Stimulated activated CD4-positive, alpha-beta T cell treated with anti-CD3 and anti-CD28 coated beads, Interleukin-2, amount 100 ng/mL, for 24 hours (primary cell): ENCODE measurements around the gene ABCA13.
"Not testable (repeated sequence)": the region's sequence is repeated elsewhere in the genome, so short reads cannot be mapped to it uniquely, and the experiment has no call there.

Experiments used
- DNase-seq, 2 donors: peaks; one replicate each; pipeline ENCODE4 v3.0.0-alpha.2; 2020

The ABCA13 gene, protein sequence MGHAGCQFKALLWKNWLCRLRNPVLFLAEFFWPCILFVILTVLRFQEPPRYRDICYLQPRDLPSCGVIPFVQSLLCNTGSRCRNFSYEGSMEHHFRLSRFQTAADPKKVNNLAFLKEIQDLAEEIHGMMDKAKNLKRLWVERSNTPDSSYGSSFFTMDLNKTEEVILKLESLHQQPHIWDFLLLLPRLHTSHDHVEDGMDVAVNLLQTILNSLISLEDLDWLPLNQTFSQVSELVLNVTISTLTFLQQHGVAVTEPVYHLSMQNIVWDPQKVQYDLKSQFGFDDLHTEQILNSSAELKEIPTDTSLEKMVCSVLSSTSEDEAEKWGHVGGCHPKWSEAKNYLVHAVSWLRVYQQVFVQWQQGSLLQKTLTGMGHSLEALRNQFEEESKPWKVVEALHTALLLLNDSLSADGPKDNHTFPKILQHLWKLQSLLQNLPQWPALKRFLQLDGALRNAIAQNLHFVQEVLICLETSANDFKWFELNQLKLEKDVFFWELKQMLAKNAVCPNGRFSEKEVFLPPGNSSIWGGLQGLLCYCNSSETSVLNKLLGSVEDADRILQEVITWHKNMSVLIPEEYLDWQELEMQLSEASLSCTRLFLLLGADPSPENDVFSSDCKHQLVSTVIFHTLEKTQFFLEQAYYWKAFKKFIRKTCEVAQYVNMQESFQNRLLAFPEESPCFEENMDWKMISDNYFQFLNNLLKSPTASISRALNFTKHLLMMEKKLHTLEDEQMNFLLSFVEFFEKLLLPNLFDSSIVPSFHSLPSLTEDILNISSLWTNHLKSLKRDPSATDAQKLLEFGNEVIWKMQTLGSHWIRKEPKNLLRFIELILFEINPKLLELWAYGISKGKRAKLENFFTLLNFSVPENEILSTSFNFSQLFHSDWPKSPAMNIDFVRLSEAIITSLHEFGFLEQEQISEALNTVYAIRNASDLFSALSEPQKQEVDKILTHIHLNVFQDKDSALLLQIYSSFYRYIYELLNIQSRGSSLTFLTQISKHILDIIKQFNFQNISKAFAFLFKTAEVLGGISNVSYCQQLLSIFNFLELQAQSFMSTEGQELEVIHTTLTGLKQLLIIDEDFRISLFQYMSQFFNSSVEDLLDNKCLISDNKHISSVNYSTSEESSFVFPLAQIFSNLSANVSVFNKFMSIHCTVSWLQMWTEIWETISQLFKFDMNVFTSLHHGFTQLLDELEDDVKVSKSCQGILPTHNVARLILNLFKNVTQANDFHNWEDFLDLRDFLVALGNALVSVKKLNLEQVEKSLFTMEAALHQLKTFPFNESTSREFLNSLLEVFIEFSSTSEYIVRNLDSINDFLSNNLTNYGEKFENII (N-terminal part only)

DNA sequence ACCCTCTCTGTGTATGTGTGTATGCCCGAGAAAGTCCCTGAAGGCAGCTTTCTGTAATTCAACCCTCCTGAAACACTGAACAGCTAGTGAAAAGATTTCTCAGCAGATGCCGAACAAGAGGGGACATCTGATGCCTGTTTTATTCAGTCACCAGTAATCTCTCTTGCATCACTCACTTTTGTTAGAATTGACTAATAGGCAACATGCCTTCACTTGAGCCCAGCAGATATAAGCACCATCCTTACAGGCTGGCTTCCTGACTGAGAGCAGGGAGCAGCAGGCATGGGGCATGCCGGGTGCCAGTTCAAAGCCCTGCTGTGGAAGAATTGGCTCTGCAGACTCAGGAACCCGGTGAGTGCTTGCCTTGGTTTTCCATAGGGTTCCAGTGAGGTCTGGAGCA, at the start of gene ABCA13:
TSS of gene ABCA13 (plus strand) at position 257 of the 400 bp plus-strand sequence. CDS start at position 283, 26 bp downstream.
- DNase-seq: no peak

DNA sequence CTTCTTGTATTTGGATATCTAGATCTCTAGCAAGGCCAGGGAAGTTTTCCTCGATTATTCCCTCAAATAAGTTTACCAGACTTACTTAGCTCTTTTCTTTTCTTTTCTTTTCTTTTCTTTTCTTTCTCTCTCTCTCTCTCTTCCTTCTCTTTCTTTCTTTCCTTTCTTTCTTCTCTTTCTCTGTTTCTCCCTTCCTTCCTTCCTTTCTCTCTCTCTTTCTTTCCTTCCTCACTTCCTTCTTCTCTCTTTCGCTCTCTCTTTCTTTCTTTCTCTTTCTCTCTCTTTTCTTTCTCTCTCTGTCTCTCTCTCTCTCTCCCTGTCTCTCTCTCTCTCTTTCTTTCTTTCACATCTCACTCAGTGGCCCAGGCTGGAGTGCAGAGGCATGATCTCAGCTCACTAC, 45.2 kb upstream of the ABCA13 start:
- DNase-seq: no peak

DNA sequence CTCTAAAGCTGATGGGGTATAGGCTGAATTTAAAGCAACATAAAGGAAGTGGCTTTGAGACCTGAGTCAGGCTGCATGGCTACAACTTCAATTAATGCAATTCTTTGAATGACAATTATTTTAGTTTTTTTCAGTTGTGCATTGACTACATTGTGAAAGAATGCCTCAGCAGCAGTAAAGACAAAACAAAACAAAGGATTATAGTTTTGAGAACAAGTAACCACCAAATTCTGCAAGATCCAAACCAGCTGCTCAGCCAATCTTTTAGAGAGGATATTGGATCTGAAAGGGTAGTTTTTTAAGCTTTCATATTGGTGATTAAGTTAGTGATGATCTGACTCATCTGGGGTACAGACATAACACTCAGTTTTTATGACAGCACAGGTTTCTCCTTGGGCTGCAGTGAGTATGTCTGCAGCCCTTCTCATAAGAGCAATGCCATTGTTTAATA, 40.6 kb upstream of the ABCA13 start:
- DNase-seq: no peak

DNA sequence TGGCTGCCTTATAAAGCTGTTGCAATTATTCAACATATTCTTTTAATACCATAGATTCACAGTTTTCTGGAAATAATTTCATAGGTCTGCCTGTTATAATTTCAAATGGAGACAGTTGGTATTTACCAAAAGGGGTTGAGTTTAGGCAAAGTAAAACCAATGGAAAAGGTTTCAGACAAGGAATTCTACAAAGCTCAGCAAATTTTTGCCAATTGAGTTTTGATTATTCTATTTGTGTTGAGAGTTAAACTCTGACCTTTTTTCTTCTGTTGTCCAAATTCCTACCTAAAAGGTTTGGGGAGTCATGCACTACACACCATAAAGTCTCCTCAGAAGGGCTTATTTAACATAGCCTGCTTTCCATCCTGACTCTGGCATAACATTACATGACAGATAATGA, 38.5 kb upstream of the ABCA13 start:
- no peak for DNase-seq

DNA sequence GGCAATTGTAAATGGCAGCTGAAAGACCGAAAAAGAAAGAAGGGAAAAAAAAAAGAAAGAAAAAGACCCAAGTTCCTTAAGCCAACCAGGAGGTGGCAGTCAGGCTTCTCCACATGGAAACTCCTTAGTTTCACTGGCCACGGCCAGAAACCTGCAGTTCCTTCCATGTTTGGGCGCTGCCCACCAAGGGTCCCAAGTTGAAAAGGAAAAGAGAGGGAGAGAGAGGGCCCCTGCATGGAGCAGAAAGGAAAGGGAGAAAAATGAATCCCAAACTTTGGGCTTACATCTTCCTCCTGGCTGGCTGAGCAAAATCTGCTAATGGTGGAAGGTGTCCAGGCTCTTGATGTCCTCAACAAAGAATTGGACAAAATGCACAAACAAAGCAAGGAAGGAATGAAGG, 31.8 kb upstream of the ABCA13 start:
- DNase-seq: no peak

DNA sequence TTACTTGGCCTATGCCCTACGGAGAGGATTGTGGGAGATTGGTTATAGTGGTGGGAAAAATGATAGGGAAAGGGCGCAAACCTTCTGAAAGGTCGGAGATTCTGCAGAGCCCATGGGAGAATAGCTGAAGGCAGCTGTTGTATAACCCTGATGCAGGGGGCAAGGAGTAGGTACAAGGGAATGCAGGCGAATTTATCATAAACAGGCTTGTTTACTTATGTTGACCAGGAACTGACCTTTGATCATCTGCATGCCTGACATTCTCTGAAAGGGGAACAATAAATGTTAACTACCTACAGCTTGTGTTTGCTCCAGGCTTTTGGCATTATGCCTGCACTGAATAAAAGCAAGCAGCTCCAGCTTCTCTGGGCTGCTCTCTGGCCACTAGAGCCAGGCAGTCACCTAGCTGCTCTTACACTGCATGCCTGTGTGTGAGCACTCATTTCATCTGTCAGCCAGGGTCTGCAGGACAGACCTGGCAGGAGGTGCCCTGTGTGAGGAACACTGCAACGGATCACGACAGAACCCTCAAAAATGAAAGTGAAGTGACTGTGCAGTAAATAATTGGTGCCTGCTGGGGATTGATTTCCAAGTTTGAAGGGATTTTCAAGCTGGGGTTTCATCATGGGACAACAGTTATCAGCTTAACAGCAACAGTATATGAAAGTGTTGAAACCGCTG, 31.1 kb upstream of the ABCA13 start:
- DNase-seq: no peak

DNA sequence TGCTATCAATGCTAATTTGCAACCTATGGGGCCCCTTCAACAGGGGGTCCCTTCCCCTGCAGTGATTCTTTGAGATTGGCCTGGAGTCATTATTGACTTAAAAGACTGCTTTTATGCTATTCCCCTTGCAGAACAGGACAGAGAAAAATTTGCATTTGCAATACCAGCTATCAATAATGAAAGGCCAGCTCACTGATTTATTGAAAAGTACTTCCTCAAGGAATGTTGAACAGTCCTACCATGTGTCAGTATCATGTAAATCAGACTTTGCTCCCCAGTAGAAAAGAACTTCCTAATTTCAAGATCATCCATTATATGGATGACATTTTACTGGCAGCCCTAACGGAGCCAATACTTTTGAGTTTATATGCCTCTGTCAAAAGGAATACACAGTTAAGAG, 29.7 kb upstream of the ABCA13 start:
- no peak for DNase-seq

DNA sequence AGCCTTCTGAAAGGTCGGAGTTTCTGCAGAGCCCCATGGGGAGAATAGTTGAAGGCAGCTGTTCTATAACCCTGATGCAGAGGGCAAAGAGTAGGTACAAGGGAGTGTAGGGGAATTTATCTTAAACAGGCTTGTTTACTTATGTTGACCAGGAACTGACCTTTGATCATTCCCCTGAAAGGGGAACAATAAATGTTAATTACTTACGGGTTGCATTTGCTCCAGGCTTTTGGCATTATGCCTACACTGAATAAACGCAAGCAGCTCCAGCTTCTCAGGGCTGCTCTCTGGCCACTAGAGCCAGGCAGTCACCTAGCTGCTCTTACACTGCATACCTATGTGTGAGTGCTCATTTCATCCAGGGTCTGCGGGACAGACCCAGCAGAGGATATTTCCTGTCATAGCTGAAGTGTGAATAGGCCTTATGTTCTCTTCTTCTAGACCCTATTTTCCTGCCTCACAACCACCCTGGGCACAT, 26.9 kb upstream of the ABCA13 start:
- no peak for DNase-seq

DNA sequence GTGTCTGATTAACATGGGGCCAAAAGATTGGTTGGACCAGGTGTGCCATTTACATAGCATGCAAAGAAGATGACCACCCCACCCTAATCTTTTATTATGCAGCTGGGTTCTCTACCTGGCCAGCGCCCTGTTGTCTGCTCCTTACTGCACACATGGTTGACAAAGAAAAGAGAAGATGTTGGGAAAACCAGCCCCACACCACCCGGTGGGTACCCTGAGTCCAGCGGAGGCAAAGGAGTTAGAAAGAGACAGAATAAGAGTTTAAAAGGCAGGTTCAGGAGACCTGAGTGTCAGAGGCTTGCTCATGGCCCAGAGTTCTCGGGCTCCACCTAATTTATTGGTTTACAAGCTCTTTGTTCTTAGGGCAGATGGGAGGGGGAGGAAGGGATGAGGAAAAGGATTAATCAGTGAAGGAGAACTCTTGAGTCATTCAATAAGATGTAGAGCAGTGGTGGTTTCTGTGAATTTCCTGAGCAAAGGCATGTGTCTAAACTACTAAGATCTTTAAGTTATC, 24.1 kb upstream of the ABCA13 start:
- DNase-seq: no peak

DNA sequence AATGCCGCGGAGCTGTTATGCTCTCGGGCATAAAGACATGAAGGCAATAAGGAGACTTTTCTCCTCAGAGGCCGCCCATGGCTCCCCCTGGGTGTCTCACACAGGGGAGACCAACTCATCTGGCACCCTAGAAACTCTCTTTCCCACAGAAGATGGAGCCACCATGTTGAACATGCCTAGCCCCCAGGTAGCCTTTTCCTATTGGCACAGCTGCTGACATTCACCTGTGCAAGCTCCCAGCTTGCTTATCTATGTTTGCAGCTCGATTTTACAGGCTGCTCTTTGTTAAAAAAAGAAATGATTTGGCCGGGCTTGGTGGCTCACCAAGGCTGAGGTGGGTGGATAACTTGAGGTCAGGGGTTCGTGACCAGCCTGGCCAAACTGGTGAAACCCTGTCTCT, 23.6 kb upstream of the ABCA13 start:
- not testable (repeated sequence) for DNase-seq

DNA sequence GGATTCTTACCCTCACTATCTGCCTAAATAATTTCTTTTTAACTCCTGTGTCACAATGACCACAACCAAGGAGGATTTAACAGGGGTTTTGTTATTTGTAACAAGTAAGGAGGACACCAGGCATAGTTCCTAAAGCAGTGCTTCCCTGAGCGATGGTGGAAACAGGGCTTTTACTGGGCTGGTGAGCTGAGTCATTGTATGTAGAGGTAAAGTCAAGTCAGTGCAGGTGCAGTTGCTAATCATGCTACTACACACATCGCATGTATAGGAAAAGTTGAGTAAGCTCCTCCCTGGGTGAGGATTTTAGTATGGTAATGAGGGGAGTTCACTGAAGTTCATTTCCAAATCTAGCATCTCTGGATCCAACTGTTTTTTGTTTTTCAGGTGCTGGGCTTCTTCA, 22.9 kb upstream of the ABCA13 start:
- DNase-seq: no peak

DNA sequence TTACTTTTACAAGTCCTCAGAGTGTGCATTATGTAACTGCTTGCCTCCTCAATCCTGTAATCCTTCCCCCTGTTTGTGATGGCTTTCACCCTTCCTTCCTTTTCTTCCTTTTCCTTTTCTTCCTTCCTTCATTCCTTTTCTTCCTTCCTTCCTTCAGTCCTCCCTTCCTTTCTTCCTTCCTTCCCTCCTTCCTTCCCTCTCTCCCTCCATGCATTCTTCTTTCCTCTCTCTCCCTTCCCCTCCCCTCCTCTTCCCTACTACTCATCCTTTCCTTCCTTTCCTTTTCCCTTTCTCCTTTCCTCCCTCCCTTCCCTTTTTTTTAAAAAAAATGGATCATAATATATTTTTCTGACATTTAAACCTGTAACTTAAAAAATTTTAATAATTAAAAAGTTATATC, 22.2 kb upstream of the ABCA13 start:
- no peak for DNase-seq

DNA sequence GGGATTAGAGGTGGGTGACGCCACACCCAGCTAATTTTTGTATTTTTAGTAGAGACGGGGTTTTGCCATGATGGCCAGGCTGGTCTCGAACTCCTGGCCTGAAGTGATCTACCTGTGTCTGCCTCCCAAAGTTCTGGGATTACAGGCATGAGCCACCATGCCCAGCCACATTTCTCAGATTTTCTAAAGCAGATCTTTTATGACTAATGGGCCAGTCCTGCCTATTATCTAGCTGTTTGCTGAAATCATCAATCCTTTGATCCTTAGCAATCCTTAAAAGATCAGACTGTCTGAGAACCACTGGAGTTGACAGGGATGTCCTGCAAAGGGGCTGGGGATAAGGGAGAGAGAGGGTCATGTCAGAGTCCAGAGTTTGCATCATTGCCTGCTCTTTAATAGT, 21.2 kb upstream of the ABCA13 start:
- no peak for DNase-seq

DNA sequence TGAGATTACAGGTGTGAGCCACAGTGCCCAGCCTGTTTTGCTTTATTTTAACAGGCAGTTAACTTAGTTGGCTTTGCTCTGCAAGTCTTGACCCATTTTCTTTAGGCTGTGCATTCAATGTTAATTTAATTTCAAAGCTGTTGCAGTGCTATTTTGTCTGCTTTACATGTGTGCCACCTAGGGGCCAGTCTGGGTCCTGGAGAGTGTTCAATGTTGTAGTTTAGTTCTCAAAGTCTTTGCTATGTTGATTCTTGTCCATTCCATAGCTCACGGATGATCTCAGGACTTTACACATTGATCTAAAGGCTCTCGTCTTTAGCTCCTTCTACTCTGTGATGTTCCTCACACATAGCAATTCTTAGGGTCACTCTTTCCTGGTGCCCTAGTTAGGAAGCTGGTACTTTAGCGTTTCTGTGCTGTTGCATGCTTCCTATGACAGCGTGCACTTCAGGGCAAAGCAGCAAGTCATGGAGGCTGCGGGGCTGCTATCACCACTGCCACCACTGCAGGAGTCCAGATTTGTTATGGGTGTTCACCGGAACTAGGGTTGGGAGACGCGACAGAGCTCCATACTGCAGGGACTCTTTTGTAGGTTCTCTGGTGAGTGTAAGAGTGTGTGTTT, 16.4 kb upstream of the ABCA13 start:
- DNase-seq: peak; percentile 27 to 33

DNA sequence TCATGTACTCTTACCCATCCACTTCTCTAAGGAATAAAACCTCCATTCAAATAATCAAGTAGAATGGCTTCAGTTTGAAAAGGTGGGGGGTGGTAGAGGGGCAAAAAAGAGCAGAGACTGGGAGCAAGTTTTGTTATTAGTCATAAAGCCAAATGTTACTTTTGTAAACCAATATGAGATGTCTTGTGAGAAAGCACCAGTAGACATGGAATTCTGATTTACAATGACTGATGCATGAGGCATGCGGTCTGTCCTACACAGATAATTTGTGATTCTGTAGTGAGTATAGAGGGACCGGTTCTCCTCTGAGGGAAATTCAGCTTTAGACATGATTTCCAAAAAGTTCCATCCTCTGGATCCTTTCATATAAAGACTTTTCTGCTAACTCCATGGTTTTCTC, 12.9 kb upstream of the ABCA13 start:
- no peak for DNase-seq

DNA sequence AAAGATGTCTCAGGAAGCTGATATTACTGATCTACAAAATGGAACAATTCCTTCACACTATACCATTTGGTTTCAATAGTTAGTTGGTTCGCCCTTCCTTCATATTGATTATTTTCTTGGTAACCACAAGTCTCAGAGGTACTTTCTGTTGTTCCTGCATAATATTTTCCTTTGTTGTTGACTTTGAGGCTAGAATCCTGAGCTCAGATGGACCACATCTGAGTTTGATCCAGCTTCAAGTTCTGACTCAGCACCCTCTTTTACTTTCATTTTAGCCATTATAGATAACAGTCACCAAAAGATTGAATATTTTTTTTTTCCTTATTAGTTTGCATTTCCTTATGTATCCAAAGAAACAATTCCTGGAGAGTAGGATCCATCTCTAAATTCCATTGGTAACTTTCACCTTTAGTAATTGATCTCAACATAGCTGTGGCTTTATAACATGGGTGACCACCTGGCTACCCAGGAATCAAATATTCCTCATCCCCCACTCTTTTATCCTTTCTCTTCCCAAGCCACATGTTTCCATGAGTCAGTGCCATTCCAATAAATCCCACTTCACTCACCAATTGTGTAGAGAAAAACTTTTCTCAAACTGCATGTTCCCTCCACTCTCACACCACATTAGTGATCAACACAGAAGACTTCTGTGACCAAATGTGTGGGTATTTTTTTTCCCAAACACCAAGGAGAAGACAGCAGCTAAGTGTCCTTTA, 9.7 kb upstream of the ABCA13 start:
- DNase-seq: no peak

DNA sequence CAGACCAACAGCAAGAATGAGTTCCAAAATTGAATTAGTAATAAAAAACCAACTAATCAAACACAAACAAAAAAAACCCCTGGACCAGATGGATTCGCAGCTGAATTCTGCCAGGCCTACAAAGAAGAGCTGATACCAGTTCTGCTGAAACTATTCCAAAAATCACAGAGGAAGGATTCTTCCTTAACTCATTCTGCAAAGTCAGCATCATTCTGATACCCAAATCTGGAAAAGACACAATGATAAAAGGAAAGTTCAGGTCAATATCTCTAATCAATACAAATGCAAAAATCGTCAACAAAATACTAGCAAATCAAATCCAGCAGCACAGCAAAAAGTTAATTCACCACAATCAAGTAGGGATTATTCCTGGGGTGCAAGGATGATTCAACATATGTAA, 6.1 kb upstream of the ABCA13 start:
- no peak for DNase-seq

DNA sequence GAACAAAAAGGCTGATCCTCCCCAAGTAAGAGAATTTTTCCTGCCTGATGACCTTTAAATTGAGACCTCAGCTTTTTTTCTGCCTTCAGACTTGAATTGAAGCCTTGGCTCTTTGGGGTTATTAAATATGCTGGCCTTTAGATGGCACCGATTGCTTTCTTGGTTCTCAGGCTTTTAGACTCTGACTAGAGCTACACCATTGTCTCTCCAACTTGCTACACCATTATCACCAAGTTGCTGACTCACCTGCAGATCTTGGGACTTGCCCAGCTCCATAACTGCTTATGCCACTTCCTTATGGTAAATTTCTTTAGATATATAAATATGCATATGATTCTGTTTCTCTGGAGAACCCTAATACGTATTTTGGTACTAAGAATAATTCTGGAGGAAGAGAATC, 3.1 kb upstream of the ABCA13 start:
- no peak for DNase-seq

DNA sequence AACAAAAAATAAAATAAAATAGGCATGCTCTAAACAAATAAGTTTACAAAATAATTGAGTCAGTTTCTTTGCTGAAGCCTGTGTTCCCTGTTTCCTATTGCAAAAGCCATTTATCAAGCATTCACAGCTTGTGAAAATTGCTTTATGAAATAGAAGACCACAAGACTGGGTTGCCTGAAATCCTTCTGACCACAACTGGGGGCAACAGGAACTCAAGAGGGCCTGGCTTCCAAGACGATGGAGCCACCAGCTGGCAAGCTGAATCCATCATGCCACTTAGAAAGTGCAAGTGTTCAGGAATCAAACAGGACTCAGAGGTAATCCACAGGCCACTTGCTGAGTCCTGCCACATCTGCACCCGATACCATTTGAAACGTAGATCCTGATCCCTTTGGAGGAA, 752 bp upstream of the ABCA13 start:
- no peak for DNase-seq

DNA sequence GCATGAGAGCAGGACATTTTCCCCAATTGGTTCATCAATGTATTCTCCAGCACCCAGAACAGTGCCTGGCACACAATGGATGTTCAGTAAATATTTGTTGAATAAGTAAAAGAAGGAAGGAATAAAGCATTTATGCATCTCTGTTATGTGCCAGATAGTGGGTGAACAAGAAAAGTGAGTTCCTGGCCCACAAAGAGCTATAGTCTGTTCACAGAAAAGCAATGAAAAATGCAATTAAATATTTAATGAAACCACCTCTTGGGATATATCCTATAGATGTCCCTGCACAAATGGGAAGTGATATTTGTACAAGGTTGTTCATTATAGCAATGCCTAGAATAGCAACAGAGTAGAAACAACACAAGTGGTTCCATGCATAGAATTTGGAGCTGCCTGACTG, 2.1 kb downstream of the ABCA13 start:
- no peak for DNase-seq
